HG03520 (cell line): Measurements from ENCODE around the gene AEN.

Source experiments
- ATAC-seq: cut with Tn5 transposase; IDR thresholded peaks from one replicate; pipeline ENCODE4 v1.9.1; 2021; ENCODE audit warnings: mild to moderate bottlenecking, moderate library complexity; ENCODE audit not compliant: unreplicated experiment

AEN gene

GRCh38 chr15:88663141-88663621, 42.0 kb downstream of the AEN start:
- ATAC-seq, result no peak

- no peak for ATAC-seq
These were observed 43.1 kb downstream of the AEN start for GRCh38 chr15:88664151-88664778.

- ATAC-seq, result no peak
These were observed 53.5 kb downstream of the AEN start for GRCh38 chr15:88674661-88675060.

- no peak for ATAC-seq
These were observed 57.6 kb downstream of the AEN start for GRCh38 chr15:88678755-88679154.

- ATAC-seq, result no peak
These were observed 59.3 kb downstream of the AEN start for GRCh38 chr15:88680241-88681001.

GRCh38 chr15:88681610-88682221, 60.6 kb downstream of the AEN start:
- ATAC-seq, result no peak
